ENCODE data around the gene PHAF1. TPM values are rescaled to one million over a fixed set of nuclear protein-coding genes. Genes with fewer than 3 reads are reported as not detected.

The PHAF1 gene
- total RNA-seq, 1 experiment from 2014 or later = 18.8 TPM

DNA sequence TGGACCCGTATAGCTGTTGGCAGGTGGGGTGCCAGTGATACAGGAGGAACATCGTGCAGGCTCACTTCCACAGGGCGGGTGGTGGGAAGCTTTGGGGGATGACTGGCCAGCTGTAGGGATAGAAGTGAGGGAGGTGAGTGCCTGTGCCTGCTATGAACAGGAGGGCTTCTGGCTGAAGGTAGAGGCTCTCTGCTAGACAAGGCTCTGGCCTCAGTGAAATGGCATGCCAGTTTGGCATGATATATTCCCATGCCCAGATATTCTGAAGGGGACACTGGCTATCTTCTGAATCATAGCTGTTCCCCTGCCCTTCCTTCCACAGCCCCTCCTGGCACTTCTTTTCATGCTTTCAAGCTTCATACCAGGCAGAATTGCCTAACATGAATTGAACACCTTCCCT lies 19.1 kb downstream of the PHAF1 start:
- DNase-seq (ENCODE audit: low read depth, low spot score) = no peak
- in situ Hi-C loops (cut with HindIII; ENCODE audit: low pct_unique_long_range_greater_than_20kb, low sequenced_read_pairs) = no loop called here

DNA sequence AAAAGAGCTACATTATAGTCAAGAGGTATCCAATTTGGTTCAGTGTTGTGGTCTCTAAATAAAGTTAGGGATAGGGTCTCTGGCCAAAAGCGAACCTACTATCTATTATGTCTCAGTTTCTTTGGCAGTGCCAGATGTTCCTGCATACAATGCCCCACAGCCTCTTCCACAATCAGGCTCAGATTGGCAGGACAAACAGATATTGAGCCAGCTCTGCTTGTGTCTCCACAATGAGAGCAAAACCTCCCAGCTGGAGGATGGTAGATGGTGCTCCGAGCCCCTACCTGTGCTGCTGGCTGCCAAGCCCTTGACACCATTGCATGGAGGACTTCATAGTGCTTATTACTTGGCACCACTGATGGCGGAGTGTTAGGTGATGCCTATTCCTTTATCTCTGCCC lies 19.7 kb downstream of the PHAF1 start:
- no peak for DNase-seq (ENCODE audit: low read depth, low spot score)
- in situ Hi-C loops (cut with HindIII; ENCODE audit: low pct_unique_long_range_greater_than_20kb, low sequenced_read_pairs) = no loop called here

DNA sequence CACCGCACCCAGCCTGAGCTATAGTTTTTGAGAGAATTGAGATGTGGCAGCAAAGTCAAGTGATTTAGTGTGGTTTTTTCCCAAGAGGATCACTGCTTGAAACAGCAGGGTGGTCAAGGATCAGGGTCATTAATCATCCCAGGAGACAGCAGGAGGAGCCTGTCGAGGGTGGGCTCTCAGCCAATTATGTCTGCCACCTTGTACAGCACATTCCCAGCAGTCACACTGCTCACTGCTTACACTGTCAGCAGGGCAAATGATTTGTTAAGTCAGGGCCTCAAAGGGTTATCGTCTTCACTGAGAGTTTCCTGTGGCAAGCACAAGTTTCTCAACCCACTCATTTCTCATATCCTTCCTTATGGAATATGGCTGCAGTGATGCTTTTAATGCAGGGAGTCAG lies 27.9 kb downstream of the PHAF1 start:
- no peak for DNase-seq (ENCODE audit: low read depth, low spot score)
- in situ Hi-C loops (cut with HindIII; ENCODE audit: low pct_unique_long_range_greater_than_20kb, low sequenced_read_pairs) = no loop called here

DNA sequence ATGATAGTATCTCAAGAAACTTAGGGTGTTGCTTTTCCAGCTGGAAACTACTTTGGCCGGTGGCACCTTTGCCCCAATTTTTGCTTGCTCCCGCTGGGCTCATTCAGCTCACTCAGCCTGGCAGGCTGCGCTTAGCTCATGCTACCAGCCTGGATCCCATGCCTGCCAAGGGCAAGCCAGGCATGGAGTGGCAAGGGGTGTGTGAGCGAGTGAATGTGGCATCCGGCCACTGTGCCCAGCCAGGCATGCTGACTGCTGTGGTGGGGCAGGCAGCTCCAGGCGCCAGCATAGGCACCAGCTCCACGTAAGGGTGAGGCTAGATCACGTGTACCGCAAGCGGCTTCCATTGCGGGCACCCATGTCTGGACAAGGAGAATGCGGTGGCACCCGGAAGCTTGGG lies 31.6 kb downstream of the PHAF1 start:
- DNase-seq (ENCODE audit: low read depth, low spot score) = no peak
- in situ Hi-C loops (cut with HindIII; ENCODE audit: low pct_unique_long_range_greater_than_20kb, low sequenced_read_pairs) = no loop called here

DNA sequence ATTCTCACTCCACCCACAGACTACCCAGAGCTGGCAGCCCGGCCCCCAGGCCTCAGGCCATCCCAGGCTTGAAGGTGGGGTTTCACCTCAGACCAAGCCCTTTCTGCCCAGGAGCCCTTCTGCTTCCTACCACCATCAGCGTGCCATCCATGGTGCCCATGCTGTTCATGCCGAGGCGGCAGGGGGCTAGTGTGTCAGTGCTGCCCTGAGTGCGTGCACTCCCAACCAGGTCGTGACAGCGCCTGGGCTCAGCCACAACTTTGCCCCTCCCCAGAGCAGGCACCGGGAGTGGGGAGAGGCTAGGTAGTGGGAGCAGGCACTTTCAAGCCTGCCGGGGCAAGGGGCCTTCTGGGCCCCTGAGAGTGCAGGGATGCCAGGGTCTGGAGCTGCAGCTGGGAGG lies 32.6 kb downstream of the PHAF1 start:
- no peak for DNase-seq (ENCODE audit: low read depth, low spot score)
- in situ Hi-C loops (cut with HindIII; ENCODE audit: low pct_unique_long_range_greater_than_20kb, low sequenced_read_pairs) = no loop called here

DNA sequence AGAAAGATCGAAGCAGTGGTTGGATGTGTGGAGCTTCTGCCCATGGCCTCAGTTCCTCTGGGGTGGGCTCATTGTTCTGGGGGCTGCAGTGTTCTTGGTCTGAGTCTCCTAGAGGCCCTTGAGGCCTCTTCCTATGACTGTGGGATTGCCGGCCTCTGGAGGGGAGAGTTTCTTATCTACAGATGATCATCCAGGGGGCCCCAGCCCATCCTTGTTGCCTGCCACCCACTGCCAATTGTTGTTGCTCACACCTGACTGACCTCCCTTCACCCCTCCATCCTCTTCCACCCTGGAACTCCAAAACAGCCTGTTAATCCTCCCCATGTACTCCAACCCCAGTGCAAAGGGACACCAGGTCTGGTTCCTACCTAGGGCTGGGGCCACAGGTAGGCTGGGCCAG lies 35.2 kb downstream of the PHAF1 start:
- DNase-seq (ENCODE audit: low read depth, low spot score) = no peak

DNA sequence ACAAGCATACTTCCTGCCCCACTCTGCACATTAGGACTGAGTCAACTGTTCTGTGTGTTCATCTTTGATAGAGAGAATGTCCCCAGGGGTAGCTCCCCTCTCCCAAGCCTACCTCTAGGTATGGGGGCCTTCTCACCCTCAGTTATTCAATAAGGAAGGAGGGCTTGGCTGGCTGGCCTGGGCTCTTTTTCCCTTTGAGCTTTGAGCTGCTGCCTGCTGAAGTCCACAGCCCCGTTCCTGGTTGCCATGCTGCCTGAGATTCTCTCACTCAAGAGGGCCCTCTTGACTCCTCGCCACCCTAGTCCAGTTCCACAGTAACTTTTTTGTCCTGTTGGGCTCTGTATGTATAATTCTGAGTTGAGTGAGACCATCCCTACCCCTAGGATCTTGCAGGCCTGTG lies 36.0 kb downstream of the PHAF1 start:
- in situ Hi-C loops (cut with HindIII; ENCODE audit: low pct_unique_long_range_greater_than_20kb, low sequenced_read_pairs) = no loop called here
- no peak for DNase-seq (ENCODE audit: low read depth, low spot score)

More for the DNA sequence above, 35.2 kb downstream of the PHAF1 start:
- in situ Hi-C loops (cut with HindIII; ENCODE audit: low pct_unique_long_range_greater_than_20kb, low sequenced_read_pairs) = no loop called here

DNA sequence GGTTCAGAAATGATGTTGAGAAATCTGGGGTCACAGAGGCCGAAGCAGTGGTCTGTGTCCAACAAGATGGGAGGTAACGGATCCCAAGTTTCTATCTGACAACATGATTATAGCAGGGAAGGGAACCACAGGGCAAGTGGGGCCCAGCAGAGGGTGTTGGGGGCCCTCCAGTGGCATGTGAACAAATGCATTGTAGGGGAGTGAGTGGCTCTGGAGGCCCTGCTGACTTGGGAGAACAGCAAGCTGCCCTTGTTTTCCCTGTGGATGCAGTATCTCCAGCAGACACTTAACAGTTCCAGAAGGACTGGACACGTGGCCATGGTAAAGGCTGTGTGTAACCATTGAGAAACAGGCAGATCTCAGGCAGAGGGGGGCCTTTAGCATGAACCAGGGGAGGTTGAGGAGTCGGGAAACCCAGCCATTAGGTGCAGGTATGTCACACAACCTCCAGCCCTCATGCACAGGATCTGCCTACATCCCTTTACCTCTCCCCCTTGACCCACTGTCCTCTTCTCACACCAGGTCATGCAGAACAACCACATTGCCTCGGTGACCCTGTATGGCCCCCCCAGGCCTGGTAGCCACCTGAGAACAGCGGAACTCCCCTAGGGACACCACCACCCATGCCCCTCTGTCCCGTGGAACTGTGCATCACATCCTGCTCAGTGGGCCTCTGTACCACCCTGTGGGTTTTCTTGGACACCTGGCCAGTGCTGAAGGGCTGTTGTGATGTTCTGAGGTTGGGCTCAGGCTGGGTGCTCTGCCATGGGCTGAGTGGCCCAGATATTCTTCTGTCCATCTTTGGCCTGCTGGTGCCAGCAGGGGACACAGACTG lies 37.0 kb downstream of the PHAF1 start:
- in situ Hi-C loops (cut with HindIII; ENCODE audit: low pct_unique_long_range_greater_than_20kb, low sequenced_read_pairs) = no loop called here
- no peak for DNase-seq (ENCODE audit: low read depth, low spot score)

DNA sequence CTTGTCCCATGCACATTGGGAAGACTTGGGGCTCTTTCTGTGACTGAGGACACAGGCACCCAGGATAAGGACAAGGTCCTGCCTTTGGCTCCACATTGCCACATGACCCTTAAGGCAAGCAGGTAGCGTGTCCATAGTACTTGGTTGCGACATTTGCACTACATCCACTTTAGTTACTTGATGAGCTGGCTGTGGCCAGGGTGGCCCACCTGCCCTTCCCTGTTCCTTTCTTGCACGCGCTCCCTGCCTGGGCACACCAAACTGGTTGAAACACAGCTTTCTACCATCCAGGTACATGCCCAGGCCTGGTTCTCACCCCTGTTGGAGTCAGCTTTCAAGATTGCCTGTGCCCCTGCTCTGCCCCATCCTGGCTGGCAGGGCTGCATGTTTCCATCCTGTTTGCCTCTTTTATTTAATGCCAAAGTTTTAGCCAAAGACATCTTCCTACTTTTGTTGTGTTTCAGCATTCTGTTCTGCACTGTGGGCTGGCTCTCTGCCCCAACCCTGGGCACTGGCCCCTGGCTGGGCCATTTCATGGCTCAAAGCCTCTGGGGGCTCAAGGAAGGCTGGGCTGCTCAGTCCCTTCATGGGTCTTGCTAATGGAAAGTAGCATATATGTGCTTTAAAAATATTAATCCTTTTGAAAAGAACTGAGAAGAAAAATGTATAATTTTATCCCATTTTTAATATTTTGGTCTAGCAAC lies 37.8 kb downstream of the PHAF1 start:
- no peak for DNase-seq (ENCODE audit: low read depth, low spot score)
- in situ Hi-C loops (cut with HindIII; ENCODE audit: low pct_unique_long_range_greater_than_20kb, low sequenced_read_pairs) = no loop called here

DNA sequence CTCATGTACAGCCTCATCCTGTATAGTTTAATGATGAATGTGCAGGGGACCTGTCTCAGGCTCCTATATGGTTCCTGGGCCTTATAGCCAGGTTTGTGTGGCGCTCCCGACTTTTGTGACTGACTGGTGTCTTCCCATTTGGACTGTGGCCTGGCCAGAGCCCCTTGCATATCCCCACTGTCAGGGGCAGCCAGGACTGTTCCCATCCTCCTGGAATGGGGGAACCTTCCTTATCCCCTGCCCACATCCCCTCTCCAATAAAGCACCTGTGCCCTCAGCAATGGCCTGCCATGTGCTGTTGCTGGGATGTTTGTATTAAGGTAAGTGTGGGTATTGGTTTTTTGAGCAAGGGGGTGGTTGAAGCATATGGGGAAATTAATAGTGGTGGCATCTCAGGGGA lies 38.5 kb downstream of the PHAF1 start:
- in situ Hi-C loops (cut with HindIII; ENCODE audit: low pct_unique_long_range_greater_than_20kb, low sequenced_read_pairs) = no loop called here
- DNase-seq (ENCODE audit: low read depth, low spot score) = no peak

DNA sequence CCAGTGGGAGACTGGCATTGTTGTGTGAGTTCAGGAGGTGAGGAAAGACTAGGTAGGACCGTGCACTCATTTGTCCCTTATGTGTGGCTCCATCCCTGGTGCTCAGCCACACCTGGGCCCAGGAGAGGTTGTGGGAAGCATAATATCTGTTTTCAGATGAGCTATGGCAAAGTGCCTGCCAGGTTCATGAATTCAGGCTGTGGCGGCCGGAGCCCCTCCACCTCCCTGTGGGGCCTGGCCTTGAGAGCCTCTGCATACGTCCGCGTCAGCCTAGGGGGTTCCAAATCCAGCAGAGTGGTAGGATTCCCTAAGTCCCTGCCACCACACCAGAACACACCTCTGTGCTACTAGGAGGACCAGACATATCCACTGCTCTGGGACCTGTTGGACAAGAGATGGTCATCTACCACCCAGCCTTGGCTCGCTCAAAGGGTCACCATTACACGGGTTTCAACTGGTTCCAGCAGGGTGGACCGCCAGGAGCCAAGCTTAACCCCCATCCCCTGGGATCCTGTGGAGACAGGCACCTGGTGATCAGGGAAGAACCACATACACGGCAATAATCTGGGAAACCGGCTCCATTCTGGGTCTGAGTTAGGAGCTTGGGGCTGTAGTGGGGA lies 39.0 kb downstream of the PHAF1 start:
- in situ Hi-C loops (cut with HindIII; ENCODE audit: low pct_unique_long_range_greater_than_20kb, low sequenced_read_pairs) = no loop called here
- no peak for DNase-seq (ENCODE audit: low read depth, low spot score)

DNA sequence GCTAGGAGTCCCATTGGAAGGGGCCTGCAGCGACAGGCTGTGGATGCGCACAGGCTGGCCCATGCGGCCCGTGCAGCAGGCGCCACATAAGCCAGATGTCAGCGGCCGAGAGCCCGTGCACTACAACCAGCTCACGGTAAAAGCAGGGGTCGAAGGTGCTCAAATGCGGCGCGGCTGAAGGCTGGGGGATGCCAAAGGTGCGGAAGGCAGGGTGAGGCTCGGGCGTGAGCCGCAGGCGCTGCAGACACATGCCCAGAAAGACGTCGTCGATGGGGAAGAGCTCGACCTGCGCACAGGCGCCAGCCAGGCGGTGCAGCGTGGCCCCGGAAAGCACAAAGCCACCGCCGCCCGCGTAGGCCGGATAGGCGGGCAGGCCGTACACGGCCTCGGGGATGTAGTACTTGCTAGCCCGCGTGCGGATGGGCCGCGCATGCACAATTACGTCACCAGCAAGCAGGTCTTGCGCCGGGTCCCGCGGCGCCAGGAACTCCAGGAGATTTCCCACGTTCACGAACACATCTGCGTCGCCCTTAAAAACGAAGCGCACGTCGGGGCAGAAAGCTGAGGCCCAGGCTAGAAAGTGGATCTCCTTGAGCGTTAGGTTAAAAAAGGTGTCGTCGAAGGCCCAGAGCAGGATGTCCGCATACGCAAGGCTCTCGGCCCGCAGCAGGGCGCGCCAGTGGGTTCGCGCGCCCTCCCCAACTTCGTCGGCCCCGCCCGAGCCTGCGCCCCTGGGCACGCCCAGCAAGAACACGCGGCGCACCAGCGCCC lies 39.7 kb downstream of the PHAF1 start:
- no peak for DNase-seq (ENCODE audit: low read depth, low spot score)
- in situ Hi-C loops (cut with HindIII; ENCODE audit: low pct_unique_long_range_greater_than_20kb, low sequenced_read_pairs) = no loop called here

DNA sequence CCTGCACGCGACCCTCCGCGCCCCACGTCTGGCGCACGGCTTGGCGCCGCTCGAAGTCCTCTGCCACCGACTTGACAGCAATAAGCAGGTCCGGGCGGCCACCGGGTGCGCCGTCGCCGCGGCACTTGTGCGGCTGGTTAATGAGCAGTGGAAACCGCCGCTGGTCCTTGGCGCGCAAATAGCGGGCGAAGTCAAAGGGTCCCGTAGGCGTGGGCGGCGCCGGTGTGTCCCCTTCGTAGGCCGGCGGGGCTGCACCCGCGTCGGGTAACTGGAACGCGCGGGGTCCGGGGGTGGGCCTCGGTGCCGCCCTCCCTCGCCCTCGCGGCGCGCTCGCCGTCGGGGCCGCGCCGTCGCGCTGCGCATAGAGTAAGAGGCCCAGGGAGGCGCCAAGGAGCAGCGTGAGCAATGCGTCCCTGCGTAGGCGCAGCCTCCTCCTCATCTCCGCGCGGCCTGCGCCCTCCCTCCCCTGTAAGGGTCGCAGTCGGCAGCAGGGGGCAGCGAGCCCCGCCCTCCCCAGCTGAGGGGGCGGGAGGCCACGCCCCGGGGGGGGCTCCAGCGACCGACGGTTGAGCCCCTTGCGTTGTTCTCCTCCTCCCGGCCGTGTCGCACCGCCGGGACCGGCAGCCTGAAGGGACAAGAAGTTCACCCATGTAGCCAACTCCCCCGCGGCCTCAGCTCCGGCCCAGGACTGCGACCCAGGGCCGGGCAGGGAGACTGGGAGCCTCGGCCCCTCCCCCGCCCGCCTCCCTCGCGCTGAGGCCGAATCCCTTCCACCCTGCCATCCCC lies 40.5 kb downstream of the PHAF1 start:
- in situ Hi-C loops (cut with HindIII; ENCODE audit: low pct_unique_long_range_greater_than_20kb, low sequenced_read_pairs) = no loop called here
- DNase-seq (ENCODE audit: low read depth, low spot score) = no peak

DNA sequence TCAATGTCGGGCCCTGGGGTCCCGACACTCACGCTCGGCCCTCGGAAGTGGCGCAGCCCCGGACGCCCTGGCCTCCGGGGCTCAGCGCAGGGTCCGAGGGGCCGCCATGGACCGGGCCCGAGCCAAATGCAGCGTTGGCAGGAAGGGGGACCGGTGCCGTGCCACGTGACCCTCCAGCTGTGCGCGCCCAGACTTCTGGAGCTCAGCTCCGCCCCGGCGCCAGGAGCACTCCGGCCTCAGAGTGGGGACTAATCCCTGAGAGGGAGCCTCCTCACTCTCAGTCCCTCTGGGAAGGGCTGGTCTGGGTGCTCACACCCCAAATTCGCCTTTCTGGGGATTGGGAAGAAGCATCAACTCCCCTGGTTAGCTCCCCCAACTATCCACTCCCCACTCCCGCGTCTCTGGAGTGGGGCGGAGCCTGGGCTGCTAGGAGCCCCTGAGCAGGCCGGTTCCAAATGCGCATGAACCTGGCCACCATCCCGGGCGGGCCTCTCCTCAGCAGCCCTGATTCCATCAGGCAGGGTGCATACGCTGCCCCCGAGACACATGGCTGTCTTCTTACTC lies 41.2 kb downstream of the PHAF1 start, which contains the start of gene B3GNT9:
Gene B3GNT9, minus strand, starts transcription at position 166 of the 564 bp plus-strand sequence. CDS start 513 bp downstream, outside the sequence.
- in situ Hi-C loops (cut with HindIII; ENCODE audit: low pct_unique_long_range_greater_than_20kb, low sequenced_read_pairs) = no loop called here
- no peak for DNase-seq (ENCODE audit: low read depth, low spot score)

DNA sequence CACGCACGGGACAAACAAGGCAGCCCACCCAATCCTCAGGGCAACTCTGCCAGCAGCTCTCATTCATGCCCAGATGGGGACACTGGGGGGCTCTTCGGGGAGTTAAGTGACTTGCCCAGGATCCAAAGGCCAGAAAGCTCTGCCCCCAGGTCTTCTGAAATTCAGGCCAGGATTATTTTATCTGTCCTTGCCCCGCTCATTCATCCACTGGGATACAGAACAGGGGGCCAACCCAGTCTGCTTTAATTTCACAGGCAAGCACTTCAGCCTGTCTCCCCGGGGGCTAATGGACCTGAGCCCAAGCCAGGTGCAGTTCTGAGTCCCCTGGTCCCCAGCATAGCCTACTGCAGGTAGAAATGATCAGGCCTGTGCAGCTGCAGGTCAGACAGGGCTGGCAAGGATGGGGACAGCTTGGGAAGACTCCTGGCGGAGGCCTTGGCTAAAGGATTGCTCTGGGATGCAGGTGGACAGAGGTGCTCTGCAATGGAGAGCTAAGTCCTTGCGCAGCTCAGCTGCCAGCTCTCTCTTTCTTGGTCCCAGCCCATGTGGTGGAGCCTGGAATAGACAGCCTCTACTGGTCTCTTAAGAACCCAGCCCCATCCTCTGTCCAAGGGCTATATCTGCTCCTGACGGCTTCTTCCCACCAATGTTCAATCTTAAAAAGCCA lies 41.8 kb downstream of the PHAF1 start:
- DNase-seq (ENCODE audit: low read depth, low spot score) = no peak
- in situ Hi-C loops (cut with HindIII; ENCODE audit: low pct_unique_long_range_greater_than_20kb, low sequenced_read_pairs) = no loop called here

DNA sequence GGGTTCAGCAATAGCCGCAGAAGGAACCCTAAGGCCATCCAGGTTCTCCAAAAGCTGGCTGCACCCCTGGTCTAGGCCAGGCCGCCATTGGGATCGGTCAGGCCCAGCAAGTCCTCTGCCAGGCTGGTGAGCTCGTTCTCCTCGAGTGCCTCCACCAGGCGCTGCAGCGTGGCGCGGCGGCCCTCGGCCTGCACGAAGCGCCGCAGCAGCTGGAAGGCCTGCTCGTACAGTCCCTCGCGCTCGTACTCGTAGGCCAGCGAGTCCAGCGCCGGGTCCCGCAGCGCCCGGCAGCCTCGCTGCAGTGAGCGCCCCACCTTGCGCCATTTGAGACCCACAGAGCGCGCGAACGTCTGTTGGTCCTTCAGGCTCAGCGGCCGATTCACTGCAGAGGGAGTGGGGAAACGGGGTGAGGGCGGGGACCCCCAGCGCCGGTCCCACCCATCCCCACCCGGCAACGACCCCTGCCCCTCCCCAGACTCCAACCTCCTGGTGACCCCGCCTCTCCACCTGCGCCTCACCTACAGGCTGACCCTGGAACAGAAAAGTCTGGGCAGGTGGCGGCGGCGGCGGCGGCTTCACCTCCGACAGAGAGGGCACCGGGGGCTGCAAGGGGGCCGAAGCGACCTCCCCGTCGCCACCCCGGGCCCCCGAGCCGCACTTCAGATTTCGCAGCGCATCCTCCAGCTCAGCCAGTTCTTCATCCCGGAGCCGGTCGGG lies 45.0 kb downstream of the PHAF1 start:
- DNase-seq (ENCODE audit: low read depth, low spot score) = no peak
- in situ Hi-C loops (cut with HindIII; ENCODE audit: low pct_unique_long_range_greater_than_20kb, low sequenced_read_pairs) = no loop called here
